Peyer's patch (tissue), 4 donors: ENCODE measurements around the gene FOXB1.

Experiments
- POLR2A ChIP-seq, 2 donors: fragments of 450-650 bp; IDR thresholded peaks; one replicate each; pipeline ENCODE4 v1.5.1; 2017; ENCODE audit warnings: antibody characterized with exemption in 2 of 2, mild to moderate bottlenecking in 2 of 2, moderate library complexity in 2 of 2
- TF ChIP-seq, protein P1 (sequence below), 6 experiments: fragments of 450-650 bp in 4 of 6; fragments of 200-600 bp in 2 of 6; sonication (generic) in 1 of 6; IDR thresholded peaks; one replicate each; pipeline ENCODE4 v1.5.1; 2017 to 2019; ENCODE audit warnings: antibody characterized with exemption in 6 of 6, mild to moderate bottlenecking in 3 of 6, moderate library complexity in 1 of 6

DNA sequence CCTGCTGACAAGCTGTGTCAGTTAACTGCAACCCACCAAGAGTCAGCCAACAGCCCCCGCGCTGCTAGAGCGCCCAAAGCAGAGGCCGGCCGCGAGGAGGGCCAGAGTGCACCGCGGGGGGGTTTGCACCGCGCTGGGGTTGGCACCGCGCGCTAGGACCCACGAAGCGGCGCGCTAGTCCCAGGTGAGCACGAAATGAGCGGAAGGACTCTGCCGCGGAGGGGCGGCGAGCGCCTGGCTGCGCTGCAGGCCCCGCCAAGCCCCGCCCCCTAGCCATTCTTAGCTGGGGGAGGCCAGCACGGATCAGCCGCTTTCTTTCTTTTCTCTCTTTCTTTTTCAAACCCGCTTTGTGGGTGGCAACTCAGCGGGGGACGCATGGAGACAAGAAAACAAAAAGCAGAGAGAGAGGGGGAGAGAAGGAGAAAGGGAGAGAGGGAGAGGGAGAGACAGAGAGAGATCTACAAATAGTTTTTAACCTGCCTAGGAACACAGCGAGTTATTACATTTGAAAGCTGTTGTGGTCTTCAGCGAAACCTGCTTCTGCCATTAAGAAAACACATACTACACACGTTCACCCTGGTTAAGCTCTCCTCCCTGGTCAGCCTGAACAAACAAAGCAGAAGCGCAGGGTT lies 6.9 kb upstream of the FOXB1 start:
- TF ChIP-seq, protein P1, sequence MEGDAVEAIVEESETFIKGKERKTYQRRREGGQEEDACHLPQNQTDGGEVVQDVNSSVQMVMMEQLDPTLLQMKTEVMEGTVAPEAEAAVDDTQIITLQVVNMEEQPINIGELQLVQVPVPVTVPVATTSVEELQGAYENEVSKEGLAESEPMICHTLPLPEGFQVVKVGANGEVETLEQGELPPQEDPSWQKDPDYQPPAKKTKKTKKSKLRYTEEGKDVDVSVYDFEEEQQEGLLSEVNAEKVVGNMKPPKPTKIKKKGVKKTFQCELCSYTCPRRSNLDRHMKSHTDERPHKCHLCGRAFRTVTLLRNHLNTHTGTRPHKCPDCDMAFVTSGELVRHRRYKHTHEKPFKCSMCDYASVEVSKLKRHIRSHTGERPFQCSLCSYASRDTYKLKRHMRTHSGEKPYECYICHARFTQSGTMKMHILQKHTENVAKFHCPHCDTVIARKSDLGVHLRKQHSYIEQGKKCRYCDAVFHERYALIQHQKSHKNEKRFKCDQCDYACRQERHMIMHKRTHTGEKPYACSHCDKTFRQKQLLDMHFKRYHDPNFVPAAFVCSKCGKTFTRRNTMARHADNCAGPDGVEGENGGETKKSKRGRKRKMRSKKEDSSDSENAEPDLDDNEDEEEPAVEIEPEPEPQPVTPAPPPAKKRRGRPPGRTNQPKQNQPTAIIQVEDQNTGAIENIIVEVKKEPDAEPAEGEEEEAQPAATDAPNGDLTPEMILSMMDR (IDR thresholded peaks at IDR 0.05), result no peak
- no peak for TF ChIP-seq POLR2A (IDR thresholded peaks at IDR 0.05)
